Limb (tissue), 2 donors: ENCODE measurements around the gene PGF.

Experiments used
- DNase-seq, 2 donors: peaks; one replicate each; pipeline ENCODE4 v3.0.0-alpha.2; 2016; ENCODE audit errors: extremely low spot score in 2 of 2

PGF gene

GRCh38 chr14:74978416-74978947, 23.1 kb upstream of the PGF start:
- DNase-seq, result no peak

DNA sequence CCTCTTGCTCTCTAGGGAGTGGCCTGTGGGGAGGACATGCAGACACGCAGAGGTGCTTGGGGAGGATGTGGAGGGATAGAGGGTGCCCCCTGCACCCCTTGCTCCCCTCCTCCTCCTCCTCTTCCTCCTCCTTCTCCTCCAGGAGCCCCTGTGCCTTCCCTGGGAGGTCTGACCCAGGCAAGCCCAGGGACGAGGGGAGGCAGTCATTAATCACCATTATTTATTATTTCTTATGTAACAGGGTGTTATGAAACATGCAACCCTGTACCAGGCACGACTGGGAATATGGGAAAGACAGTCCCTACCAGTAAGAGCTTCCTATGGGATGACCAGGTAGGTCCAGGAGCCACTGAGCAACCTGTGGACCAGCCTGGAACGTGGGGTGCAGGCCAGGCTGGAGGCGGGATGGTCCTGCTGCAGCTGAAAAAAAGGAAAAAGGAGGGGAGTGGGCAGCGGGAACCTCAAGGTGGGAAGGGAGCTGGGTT, 22.5 kb upstream of the PGF start:
- no peak for DNase-seq

GRCh38 chr14:74977164-74977900, 21.9 kb upstream of the PGF start:
- no peak for DNase-seq

DNA sequence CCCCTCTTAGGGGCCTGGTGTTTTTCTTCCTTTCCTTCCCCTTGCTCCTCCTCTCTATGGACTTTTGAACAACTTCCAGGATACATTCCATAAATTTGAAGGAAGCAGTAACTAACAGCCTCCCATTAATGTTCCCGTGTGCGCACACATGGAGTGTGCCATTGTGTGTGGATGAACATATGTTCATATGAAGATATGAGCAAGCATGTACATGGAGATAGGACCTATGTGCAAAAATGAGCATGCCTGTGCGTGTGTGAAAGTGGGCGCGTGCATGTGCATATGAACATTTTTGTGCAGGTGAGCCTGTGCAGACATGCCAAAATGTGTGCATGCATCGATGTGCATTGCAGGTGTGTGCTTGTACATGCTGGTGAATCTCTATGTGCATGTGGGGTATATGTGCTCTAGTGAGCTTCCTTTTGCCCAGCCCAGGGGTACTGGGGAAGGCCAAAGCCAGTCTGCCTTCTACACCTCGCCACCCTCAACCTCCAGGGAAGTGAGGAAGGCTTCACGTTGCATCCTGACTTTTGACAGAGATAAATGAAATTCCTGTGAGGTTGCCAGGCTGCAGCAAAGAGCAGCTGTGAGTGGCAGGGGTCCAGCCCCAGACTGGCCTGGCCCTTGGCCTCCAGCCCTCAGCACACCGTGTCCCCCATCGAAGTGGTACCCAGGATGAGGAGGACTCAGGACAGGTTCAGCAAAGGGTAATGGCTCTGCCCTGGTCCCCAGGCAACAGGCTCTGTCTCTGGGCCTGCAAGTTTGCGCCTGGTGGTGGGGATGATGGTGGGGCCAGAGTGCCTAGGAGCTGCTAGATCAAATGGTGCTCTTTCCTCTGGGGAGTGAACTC, 21.1 kb upstream of the PGF start:
- DNase-seq, result no peak

- DNase-seq, result peak in 1 of 2 donors; percentile 76
Observed at GRCh38 chr14:74975059-74975810, 19.8 kb upstream of the PGF start.

DNA sequence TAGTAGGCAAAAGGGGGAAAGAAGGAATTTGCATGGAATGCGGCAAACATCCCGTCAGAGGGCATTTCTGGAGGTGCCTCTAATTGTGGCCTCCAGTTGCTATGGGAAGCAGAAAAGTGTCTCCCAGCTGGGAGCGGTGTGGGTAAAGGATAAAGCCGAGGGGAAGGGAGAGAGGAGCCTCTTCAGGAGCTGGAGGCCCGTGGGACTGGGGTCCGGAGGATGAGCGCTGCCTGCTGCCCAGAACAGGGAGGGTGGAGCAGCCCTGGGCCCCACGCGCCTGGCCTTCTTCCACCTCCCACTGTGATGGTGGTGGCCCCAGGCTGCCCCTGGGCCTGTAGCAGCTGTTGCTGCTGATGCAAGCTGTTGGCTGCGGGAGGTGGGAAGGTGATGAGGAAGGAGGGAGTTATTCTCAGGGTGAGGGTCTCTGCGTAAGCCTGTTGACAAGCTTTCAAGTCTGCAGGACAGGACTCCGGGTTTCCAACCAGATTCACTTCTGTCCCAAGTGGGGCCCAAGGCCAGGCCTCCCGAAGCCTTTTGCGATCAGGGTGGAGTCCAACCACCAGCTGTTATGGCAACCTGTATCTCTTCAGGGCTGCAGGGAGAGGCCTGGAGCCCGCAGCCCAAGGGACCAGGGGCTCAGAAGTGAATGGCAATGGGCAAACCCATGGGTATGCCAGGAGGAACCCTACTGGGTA, 19.1 kb upstream of the PGF start:
- peak in 1 of 2 donors; percentile 43 for DNase-seq

DNA sequence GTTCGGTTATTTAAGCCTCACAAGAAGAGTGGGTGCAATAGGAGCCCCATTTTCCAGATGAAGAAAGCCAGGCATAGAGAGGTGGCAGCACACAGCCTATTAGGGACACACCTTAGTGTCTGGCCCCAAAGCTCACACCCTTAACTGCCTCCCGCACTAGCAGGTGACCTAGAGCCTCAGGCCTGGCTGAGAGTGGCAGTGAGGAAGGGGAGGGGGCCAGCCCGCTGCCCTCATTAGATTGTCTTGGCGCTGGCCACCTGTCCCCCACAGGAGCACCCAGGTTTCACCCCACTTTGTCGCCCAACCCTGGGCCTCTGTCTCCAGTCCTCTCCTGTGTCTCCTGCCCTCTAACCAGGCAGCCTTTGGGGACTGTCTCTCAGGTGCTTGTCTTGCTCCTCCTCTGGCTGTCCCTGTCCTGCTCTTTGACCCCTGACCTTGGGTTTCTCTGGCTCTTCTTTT, 18.5 kb upstream of the PGF start:
- no peak for DNase-seq

- DNase-seq, result peak in 1 of 2 donors; percentile 32
Observed at GRCh38 chr14:74973003-74973653, 17.7 kb upstream of the PGF start.

- DNase-seq, result no peak
Observed at GRCh38 chr14:74968811-74969210, 13.4 kb upstream of the PGF start.

DNA sequence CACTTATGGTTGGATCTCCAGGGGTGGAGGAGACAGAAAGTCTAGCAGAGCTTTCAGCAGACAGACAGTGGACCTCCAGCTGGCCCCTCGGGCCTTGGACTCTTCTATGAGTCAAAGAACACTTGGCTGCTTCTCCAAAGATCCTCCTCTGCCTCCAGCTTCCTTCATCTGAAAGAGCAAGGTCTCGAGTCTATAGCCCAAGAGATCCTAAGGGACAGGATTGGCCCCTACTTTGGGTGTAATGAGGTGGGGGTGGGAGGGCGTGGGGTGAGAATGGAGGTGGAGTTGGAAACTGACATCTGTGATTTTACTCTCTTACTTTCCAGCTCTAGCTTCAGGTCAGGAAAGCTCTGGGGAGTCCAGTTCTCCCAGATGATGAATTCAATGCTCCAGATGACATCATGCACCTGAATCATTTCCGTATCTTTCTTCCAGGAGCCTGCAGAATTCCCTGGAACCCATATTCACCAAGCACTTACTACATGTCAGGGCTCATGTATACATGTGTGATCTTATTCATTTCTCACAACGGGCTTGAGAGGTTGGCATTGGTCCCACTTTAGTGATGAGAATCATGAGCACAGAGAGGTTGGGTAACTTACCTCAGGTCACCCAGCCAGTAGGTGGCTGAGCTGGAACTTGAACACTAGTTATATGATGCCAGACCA, 10.2 kb upstream of the PGF start:
- DNase-seq, result no peak

DNA sequence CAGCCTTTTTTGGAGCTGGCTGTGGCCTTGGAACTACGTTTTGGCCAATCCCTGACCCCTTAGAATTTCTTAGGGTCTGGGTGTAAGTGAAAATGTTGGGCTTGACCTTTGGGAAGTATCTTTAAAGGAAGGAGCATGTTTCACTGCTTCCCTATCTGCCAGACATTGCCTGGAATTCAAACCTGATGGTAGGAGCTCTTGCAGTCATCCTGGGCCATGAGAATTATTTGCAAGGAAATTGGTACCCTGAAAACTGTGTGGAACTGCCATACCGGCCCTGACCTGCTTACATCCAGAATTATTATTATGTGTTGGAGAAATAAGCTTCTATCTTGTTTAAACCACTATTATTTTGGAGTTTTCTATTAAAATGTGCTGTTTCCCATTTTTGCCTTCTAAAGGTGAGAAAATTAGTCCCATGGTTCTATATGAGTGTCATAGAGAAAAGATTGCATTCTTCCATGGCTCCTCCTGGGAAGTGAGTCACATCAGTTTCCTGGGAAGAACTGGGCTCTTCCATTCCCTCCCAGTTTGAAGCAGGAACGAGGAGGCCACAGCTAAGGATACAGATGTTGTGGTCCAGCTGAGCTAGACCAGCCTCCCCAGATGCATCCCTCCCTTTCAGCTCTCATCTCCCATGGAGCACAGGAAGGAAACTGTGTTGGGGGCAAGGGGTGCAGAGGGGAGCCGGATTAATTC, 9.5 kb upstream of the PGF start:
- DNase-seq, result no peak

GRCh38 chr14:74963705-74964271, 8.4 kb upstream of the PGF start:
- peak in 1 of 2 donors; percentile 40 for DNase-seq

DNA sequence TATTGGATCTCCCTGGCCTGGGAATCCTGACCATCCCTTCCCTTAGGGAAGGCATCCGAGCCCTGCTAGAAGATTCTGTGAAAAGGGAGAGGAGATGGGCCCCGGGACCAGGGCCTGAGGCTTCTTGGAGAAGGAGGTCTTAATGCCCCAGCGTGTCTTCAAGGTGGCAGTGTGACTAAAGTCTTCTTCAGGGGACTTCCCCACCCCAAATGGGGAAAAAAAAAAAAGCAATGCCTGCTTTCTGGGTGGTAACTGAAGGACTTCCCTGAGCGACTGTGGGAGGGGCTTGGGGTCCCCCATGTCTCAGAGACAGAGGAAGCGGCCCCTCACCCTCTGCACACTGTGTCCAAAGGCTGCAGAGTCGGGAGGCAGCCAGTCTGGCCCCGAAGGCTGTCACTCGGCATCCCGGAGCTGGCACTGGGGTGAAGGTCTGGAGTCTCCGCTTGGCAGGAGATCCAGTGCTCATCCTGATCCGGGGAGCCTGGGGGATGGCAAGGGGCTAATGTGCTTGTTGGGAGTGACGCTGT, 7.8 kb upstream of the PGF start:
- no peak for DNase-seq

DNA sequence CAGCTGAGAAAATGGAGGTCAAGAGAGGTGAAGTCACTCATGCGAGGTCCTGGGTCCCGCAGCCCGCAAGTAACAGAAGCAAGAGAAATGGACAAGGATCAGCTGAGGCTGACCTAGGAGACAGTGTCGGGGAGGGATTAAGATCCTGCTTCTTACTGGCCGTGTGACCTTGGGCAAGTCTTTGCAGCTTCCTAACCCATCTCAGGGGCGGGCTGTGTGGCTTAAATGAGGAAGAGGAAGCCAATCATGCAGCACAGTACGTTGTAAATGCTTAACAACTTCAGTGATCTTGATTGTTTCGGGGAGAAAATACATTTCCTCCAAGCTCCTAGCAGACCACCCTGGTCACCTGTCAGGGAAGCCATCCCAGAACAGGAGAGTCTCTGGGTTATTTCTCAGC, 7.1 kb upstream of the PGF start:
- no peak for DNase-seq

- no peak for DNase-seq
Observed at GRCh38 chr14:74962046-74962445, 6.6 kb upstream of the PGF start.

GRCh38 chr14:74961238-74961911, 6.0 kb upstream of the PGF start:
- DNase-seq, result no peak

- DNase-seq, result no peak
Observed at GRCh38 chr14:74960736-74961135, 5.3 kb upstream of the PGF start.

- no peak for DNase-seq
Observed at GRCh38 chr14:74959596-74960180, 4.3 kb upstream of the PGF start.
